ENCODE measurements around the gene MRPS6. TPM values are rescaled to one million over a fixed set of nuclear protein-coding genes. Genes with fewer than 3 reads are reported as not detected.

Gene MRPS6
- total and polyA plus RNA-seq, 3 experiments from 2014 or later: 134 to 163 (median 136) TPM

DNA sequence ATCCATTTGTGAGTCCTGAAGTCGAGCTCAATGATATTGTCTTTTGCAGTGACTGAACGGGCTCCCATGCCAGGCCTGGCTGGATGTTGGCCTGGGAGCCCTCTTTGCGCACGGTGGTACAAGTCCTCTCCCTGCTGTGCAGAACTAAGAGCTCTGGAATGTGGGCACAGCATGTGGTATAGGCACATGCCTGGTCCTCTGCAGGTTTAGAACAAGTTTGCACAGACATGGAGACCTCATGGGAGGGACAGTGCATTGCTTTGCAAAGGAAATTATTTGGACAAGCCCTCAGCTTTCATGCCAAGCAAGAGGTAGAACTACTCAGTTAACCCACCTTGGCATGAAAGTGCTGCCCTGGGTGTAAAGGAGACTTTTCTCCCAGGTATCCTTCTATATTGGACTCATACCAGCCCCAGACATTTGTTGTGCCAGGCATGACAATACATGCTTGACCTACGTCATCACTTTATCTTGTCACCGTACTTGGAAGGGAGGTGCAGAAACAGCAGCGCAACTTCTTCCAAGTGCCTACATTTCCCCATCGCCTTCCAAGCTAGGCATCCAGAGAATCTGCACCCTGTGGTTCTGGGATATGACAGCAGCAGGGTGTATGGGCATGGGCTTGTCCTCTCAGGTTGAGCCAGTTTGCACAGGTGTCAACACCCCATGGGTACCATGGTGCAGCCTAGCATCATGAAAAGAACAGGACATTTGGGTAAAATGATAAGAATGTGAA is 37.6 kb upstream of the MRPS6 start:
- no peaks in the 10 kb centered on the region for H3K9me3 ChIP-seq (ENCODE audit: low read length)
- no peaks in the 10 kb centered on the region for H3K9me3 Mint-ChIP-seq
- ChIA-PET CTCF (interaction anchor here (1.3 kb wide), 1 partner anchor 38 kb away, joined by 3 read pairs; the partner anchor contains the start of genes MRPS6 and SLC5A3), POLR2A (no interaction called here)
- H3K36me3 Mint-ChIP-seq: peaks cover 0 to 20% (median 12%) of the 10 kb centered on the region in 3 donors
- no peak for DNase-seq
- H3K27me3 ChIP-seq (ENCODE audit: insufficient read depth, low read length, poor library complexity, severe bottlenecking): no peaks in the 10 kb centered on the region
- no peaks in the 10 kb centered on the region for H3K36me3 ChIP-seq (ENCODE audit: insufficient read depth, low read length)
- H3K27me3 Mint-ChIP-seq: no peaks in the 10 kb centered on the region
- H3K4me3 ChIP-seq (ENCODE audit: low read length): no peak overlapping the region
- no peak overlapping the region for H3K4me3 Mint-ChIP-seq
- H3K4me1 Mint-ChIP-seq: peaks cover 1 to 20% (median 11%) of the 10 kb centered on the region in 3 donors
- no peak overlapping the region for H3K27ac Mint-ChIP-seq
- H3K27ac ChIP-seq (ENCODE audit: low read depth, low read length): no peak overlapping the region
- H3K4me1 ChIP-seq (ENCODE audit: insufficient read depth, low read length): no peaks in the 10 kb centered on the region

DNA sequence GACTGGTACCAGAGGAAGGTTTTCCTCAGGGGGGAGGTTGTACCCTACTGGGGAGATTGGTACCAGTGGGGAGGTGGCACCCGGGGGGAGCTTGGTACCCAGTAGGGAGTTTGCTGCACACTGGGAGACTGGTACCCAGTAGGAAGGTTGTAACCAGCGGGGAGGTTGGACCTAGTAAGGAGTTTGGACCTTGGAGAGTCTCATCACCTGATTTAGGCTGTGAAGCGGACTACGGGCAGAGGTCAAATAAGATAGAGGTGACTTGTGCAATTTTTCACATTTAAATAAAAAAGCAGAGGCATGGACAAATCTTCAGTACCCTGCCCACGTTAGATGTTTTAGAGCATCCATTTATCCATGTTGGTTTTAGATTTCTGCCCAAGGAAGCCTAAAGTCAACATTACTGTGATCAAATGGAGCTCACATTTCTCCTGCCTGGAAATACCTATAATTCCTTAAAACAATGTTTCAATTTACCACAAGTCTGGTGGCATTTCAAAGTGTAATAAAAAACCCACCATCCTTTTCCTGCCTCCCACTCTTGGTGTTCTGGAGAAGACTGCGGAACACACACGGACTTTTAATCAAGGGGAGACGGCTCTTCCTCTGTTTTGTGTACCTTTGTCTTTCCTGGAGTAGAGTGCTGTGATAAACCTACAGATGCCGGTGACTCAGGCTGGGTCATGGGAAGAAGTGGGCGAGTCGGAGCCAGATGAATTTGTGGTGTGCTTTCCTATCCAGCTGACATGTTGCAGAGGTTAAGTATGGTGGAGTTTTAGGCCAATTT is 36.2 kb upstream of the MRPS6 start:
- POLR2A ChIA-PET: no interaction called here
- no peaks in the 10 kb centered on the region for H3K27me3 Mint-ChIP-seq
- H3K4me1 Mint-ChIP-seq: peaks cover 0 to 10% (median 3%) of the 10 kb centered on the region in 3 donors

DNA sequence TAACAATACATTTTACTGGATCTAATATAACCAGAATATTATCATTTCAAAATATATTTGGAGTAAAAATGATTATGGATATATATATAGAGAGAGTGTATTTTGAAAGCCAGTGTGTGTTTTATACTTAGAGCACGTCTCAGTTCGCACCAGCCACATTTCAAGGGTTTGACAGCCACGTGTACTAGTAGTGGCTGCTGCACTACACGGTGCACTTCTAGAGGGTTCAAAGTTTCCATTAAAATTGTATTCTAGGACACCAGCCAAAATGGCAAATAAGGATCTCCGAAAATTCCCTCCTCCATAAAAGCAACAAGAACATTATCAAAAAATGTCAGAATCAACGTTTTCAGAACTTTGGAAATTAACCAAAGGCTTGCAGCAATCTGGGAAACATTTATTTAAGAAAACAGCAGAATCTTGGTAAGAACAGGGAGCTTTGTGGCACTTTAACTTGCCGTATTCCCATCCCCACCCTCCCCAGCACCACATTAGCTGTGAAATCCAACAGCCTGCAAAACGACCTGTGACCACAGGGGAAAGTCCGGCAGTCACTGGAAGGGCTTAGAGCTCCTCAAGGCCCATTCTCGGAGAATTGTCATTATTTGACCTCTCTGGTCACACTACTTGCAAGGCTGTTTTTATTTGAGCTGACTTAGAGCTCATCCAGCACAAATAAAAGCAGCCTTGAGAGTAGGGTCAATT is 33.5 kb upstream of the MRPS6 start:
- H3K4me1 ChIP-seq (ENCODE audit: insufficient read depth, low read length): no peaks in the 10 kb centered on the region
- peaks cover 0 to 20% (median 12%) of the 10 kb centered on the region in 3 donors for H3K36me3 Mint-ChIP-seq
- CTCF ChIA-PET: interaction anchor here (0.7 kb wide), 1 partner anchor 116 kb away, joined by 3 read pairs; no protein-coding TSS in a partner anchor
- no peaks in the 10 kb centered on the region for H3K9me3 ChIP-seq (ENCODE audit: low read length)
- no peak overlapping the region for H3K4me3 Mint-ChIP-seq
- no peak overlapping the region for H3K4me3 ChIP-seq (ENCODE audit: low read length)
- DNase-seq: no peak
- H3K9me3 Mint-ChIP-seq: no peaks in the 10 kb centered on the region
- H3K4me1 Mint-ChIP-seq: no peaks in the 10 kb centered on the region
- H3K36me3 ChIP-seq (ENCODE audit: insufficient read depth, low read length): no peaks in the 10 kb centered on the region
- POLR2A ChIA-PET: no interaction called here
- no peaks in the 10 kb centered on the region for H3K27me3 ChIP-seq (ENCODE audit: insufficient read depth, low read length, poor library complexity, severe bottlenecking)
- H3K27ac ChIP-seq (ENCODE audit: low read depth, low read length): no peak overlapping the region
- no peak overlapping the region for H3K27ac Mint-ChIP-seq
- no peaks in the 10 kb centered on the region for H3K27me3 Mint-ChIP-seq

More for the DNA sequence above, 36.2 kb upstream of the MRPS6 start:
- no peak overlapping the region for H3K4me3 ChIP-seq (ENCODE audit: low read length)
- no peak for DNase-seq
- H3K36me3 ChIP-seq (ENCODE audit: insufficient read depth, low read length): no peaks in the 10 kb centered on the region
- CTCF ChIA-PET: no interaction called here
- H3K36me3 Mint-ChIP-seq: peaks cover 0 to 20% (median 12%) of the 10 kb centered on the region in 3 donors
- no peaks in the 10 kb centered on the region for H3K9me3 ChIP-seq (ENCODE audit: low read length)
- no peaks in the 10 kb centered on the region for H3K9me3 Mint-ChIP-seq
- no peak overlapping the region for H3K4me3 Mint-ChIP-seq
- H3K27ac Mint-ChIP-seq: no peak overlapping the region
- no peaks in the 10 kb centered on the region for H3K4me1 ChIP-seq (ENCODE audit: insufficient read depth, low read length)
- H3K27ac ChIP-seq (ENCODE audit: low read depth, low read length): no peak overlapping the region
- H3K27me3 ChIP-seq (ENCODE audit: insufficient read depth, low read length, poor library complexity, severe bottlenecking): no peaks in the 10 kb centered on the region

DNA sequence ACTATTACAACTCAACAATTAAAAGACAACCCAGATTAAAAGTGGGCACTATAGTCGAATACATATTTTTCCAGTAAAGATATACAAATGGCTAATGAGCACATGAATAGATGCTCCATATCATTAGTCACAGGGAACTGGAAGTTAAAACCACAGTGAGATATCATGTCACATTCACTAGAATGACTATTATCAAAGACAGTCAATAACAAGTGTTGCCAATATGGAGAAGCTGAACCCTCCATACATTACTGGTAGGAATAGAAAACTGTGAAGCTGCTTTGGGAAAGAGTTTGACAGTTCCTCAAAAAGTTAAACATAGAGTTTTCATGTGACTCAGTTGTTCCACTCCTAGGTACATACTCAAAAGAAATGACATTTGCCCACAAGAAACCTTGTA is 30.6 kb upstream of the MRPS6 start:
- H3K4me3 Mint-ChIP-seq: no peak overlapping the region
- H3K36me3 Mint-ChIP-seq: peaks cover 0 to 14% (median 3%) of the 10 kb centered on the region in 3 donors
- H3K4me1 Mint-ChIP-seq: peaks cover 8 to 12% (median 11%) of the 10 kb centered on the region in 3 donors
- Histone ChIP-seq H3K36me3 (ENCODE audit: insufficient read depth, low read length) (no peaks in the 10 kb centered on the region), H3K4me1 (ENCODE audit: insufficient read depth, low read length) (no peaks in the 10 kb centered on the region), H3K27ac (ENCODE audit: low read depth, low read length) (no peak overlapping the region), H3K4me3 (ENCODE audit: low read length) (no peak overlapping the region), H3K9me3 (ENCODE audit: low read length) (no peaks in the 10 kb centered on the region), H3K27me3 (ENCODE audit: insufficient read depth, low read length, poor library complexity, severe bottlenecking) (no peaks in the 10 kb centered on the region)
- H3K27me3 Mint-ChIP-seq: no peaks in the 10 kb centered on the region
- POLR2A ChIA-PET: no interaction called here
- CTCF ChIA-PET: no interaction called here
- no peaks in the 10 kb centered on the region for H3K9me3 Mint-ChIP-seq
- H3K27ac Mint-ChIP-seq: no peak overlapping the region
- DNase-seq: no peak

DNA sequence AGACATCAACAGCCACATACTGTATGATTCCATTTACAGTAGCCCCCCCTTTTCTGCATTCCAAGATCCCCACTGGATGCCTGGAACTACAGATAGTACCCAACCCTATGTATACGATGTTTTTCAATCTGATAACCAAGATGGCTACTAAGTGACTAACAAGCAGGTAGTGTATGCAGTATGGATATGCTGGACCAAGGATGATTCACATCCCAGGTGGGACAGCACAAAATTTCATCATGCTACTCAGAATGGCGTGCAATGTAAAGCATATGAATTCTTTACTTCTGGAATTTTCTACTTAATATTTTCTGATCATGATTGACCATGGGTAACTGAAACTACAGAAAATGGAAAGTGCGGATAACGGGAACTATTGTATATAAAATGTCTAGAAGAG is 30.0 kb upstream of the MRPS6 start:
- no peaks in the 10 kb centered on the region for H3K36me3 ChIP-seq (ENCODE audit: insufficient read depth, low read length)

DNA sequence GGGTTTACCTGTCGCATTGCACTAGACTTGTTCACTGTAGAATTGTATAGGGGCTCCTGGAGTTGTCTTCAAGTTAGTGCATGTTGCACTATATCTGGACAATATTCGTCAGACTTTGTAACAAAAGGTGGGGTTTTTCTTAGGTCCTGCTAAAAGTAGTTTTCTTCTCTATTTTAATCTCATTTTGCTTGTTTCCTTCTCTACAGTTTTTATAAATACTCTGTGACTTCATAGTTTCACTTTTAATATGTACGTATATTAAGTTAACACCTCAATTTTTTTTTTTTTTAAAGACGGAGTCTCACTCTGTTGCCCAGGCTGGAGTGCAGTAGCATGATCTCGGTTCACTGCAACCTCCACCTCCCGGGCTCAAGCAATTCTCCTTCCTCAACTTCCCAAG is 26.5 kb upstream of the MRPS6 start:
- CTCF ChIA-PET: no interaction called here
- H3K27me3 Mint-ChIP-seq: no peaks in the 10 kb centered on the region

More for the DNA sequence above, 30.0 kb upstream of the MRPS6 start:
- H3K4me1 Mint-ChIP-seq: peaks cover 9 to 12% (median 11%) of the 10 kb centered on the region in 3 donors
- no peaks in the 10 kb centered on the region for H3K4me1 ChIP-seq (ENCODE audit: insufficient read depth, low read length)
- no peaks in the 10 kb centered on the region for H3K27me3 ChIP-seq (ENCODE audit: insufficient read depth, low read length, poor library complexity, severe bottlenecking)
- no peak for DNase-seq
- no peak overlapping the region for H3K4me3 Mint-ChIP-seq
- no peak overlapping the region for H3K27ac Mint-ChIP-seq
- no peak overlapping the region for H3K27ac ChIP-seq (ENCODE audit: low read depth, low read length)
- POLR2A ChIA-PET: no interaction called here
- H3K9me3 Mint-ChIP-seq: no peaks in the 10 kb centered on the region
- peaks cover 0 to 8% (median 3%) of the 10 kb centered on the region in 3 donors for H3K36me3 Mint-ChIP-seq
- H3K27me3 Mint-ChIP-seq: no peaks in the 10 kb centered on the region
- CTCF ChIA-PET: no interaction called here
- H3K9me3 ChIP-seq (ENCODE audit: low read length): no peaks in the 10 kb centered on the region
- H3K4me3 ChIP-seq (ENCODE audit: low read length): no peak overlapping the region

DNA sequence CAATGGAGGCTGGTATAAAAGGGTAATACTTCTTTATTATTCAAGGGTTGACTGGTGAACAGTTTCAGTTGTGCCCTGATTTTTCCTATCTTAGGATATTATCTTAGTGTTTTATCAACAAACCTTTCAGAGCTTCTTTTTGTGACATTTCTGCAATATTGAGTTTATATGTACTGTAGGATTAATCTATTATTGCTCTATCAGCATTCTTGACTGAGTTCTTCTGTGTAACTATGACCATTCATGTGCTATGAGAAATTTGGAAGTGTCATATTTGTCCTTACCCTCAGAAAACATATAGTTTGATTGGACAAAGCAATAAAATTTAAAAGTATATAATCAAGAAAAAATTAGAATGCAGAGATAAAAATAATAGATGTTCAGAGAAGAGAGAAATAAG is 25.5 kb upstream of the MRPS6 start:
- H3K27me3 Mint-ChIP-seq: no peaks in the 10 kb centered on the region
- peak overlapping the region in 6 of 7 donors; percentile 13 to 80 (median 46) for H3K4me3 Mint-ChIP-seq
- Histone ChIP-seq H3K36me3 (ENCODE audit: insufficient read depth, low read length) (no peaks in the 10 kb centered on the region), H3K4me1 (ENCODE audit: insufficient read depth, low read length) (no peaks in the 10 kb centered on the region), H3K27me3 (ENCODE audit: insufficient read depth, low read length, poor library complexity, severe bottlenecking) (no peaks in the 10 kb centered on the region), H3K9me3 (ENCODE audit: low read length) (no peaks in the 10 kb centered on the region), H3K27ac (ENCODE audit: low read depth, low read length) (no peak overlapping the region), H3K4me3 (ENCODE audit: low read length) (no peak overlapping the region)
- ChIA-PET POLR2A (no interaction called here), CTCF (no interaction called here)
- no peaks in the 10 kb centered on the region for H3K36me3 Mint-ChIP-seq
- DNase-seq: no peak
- peak overlapping the region in 3 of 8 donors; percentile 9 to 59 (median 40) for H3K27ac Mint-ChIP-seq
- H3K4me1 Mint-ChIP-seq: peaks cover 9 to 12% (median 11%) of the 10 kb centered on the region in 3 donors
- H3K9me3 Mint-ChIP-seq: no peaks in the 10 kb centered on the region

More for the DNA sequence above, 26.5 kb upstream of the MRPS6 start:
- no peaks in the 10 kb centered on the region for H3K4me1 ChIP-seq (ENCODE audit: insufficient read depth, low read length)
- H3K27ac ChIP-seq (ENCODE audit: low read depth, low read length): no peak overlapping the region
- H3K4me3 ChIP-seq (ENCODE audit: low read length): no peak overlapping the region
- no peaks in the 10 kb centered on the region for H3K27me3 ChIP-seq (ENCODE audit: insufficient read depth, low read length, poor library complexity, severe bottlenecking)
- Mint-ChIP-seq H3K9me3 (no peaks in the 10 kb centered on the region), H3K4me3 (peak overlapping the region; percentile 1 to 84 (median 79)), H3K36me3 (no peaks in the 10 kb centered on the region), H3K27ac (peak overlapping the region in 5 of 8 donors; percentile 74 to 90 (median 83)), H3K4me1 (peaks cover 9 to 12% (median 11%) of the 10 kb centered on the region in 3 donors)
- peak in 1 of 5 donors; percentile 12 for DNase-seq
- no peaks in the 10 kb centered on the region for H3K36me3 ChIP-seq (ENCODE audit: insufficient read depth, low read length)
- POLR2A ChIA-PET: no interaction called here
- no peaks in the 10 kb centered on the region for H3K9me3 ChIP-seq (ENCODE audit: low read length)

Measured in CD8-positive, alpha-beta memory T cell (primary cell).